ENCODE measurements around the gene C16orf46.

- TF ChIP-seq, protein P1, sequence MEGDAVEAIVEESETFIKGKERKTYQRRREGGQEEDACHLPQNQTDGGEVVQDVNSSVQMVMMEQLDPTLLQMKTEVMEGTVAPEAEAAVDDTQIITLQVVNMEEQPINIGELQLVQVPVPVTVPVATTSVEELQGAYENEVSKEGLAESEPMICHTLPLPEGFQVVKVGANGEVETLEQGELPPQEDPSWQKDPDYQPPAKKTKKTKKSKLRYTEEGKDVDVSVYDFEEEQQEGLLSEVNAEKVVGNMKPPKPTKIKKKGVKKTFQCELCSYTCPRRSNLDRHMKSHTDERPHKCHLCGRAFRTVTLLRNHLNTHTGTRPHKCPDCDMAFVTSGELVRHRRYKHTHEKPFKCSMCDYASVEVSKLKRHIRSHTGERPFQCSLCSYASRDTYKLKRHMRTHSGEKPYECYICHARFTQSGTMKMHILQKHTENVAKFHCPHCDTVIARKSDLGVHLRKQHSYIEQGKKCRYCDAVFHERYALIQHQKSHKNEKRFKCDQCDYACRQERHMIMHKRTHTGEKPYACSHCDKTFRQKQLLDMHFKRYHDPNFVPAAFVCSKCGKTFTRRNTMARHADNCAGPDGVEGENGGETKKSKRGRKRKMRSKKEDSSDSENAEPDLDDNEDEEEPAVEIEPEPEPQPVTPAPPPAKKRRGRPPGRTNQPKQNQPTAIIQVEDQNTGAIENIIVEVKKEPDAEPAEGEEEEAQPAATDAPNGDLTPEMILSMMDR (IDR thresholded peaks at IDR 0.05): no peak
- no peak for TF ChIP-seq POLR2A (IDR thresholded peaks at IDR 0.05)
- TF ChIP-seq EP300 (IDR thresholded peaks at IDR 0.05): no peak
These were observed 36.9 kb downstream of the C16orf46 start for GRCh38 chr16:81040131-81040530.

All from ovary (tissue), 3 donors.